SK-N-SH (cell line): ENCODE data around the gene ANK2. TPM values are rescaled to one million over a fixed set of nuclear protein-coding genes. Genes with fewer than 3 reads are reported as not detected.

Experiments
- CTCF ChIA-PET: fragments of 300-600, 350-600 bp; formaldehyde crosslinking; extraction: SDS; loops from one replicate; lab custom pipeline; 2021; lab: Yijun Ruan, JAX
- POLR2A ChIA-PET: fragments of 350-600 bp; sonication (Branson Sonifier 250); formaldehyde crosslinking; extraction: SDS; loops from one replicate; lab custom pipeline; 2020; ENCODE audit warnings: antibody characterized with exemption, inconsistent platforms; lab: Yijun Ruan, JAX
- DNase-seq: peaks from one replicate; pipeline ENCODE4 v3.0.0; 2012
- H2AFZ ChIP-seq: fragments of 200-600 bp; sonication (generic); 2 replicates; pipeline ENCODE4 v1.8.1; 2016; ENCODE audit warnings: antibody characterized with exemption, mild to moderate bottlenecking, low read depth
- H3F3A ChIP-seq: fragments of 200-600 bp; sonication (generic); replicated peaks from 2 replicates; pipeline ENCODE3; 2016; ENCODE audit warnings: antibody characterized with exemption, mild to moderate bottlenecking; ENCODE audit not compliant: insufficient read depth
- H3K27ac ChIP-seq, 2 experiments: fragments of 200-500 bp in 1 of 2; fragments of 200-600 bp in 1 of 2; sonication (Bioruptor generic) in 1 of 2; sonication (generic), shearing (Covaris generic) in 1 of 2; 2 replicates each; pipeline versions ENCODE4 v1.5.1 to v1.6.1; 2014 to 2016; ENCODE audit warnings: low read depth in 2 of 2, inconsistent platforms in 1 of 2, low read length in 1 of 2, mild to moderate bottlenecking in 1 of 2, mixed read lengths in 1 of 2
- H3K27me3 ChIP-seq: fragments of 200-600 bp; sonication (generic), shearing (Covaris generic); 2 replicates; pipeline ENCODE4 v1.6.1; 2016; ENCODE audit warnings: mixed run types; ENCODE audit not compliant: insufficient read depth
- H3K36me3 ChIP-seq, 2 experiments: fragments of 200-500 bp in 1 of 2; fragments of 200-600 bp in 1 of 2; sonication (Bioruptor generic) in 1 of 2; sonication (generic) in 1 of 2; replicated peaks in 1 of 2; 2 replicates each; pipeline versions ENCODE3 to v1.5.1; 2014 to 2016; ENCODE audit warnings: low read length in 1 of 2, mild to moderate bottlenecking in 1 of 2; ENCODE audit not compliant: insufficient read depth in 2 of 2, control insufficient read depth in 1 of 2
- H3K4me1 ChIP-seq, 2 experiments: fragments of 200-500 bp in 1 of 2; fragments of 200-600 bp in 1 of 2; sonication (Bioruptor generic) in 1 of 2; sonication (generic), shearing (Covaris generic) in 1 of 2; 2 replicates each; pipeline versions ENCODE4 v1.5.1 to v1.6.1; 2014 to 2016; ENCODE audit warnings: low read depth in 1 of 2, low read length in 1 of 2, mixed run types in 1 of 2; ENCODE audit not compliant: insufficient read depth in 2 of 2, control insufficient read depth in 1 of 2
- H3K4me2 ChIP-seq: fragments of 200-600 bp; sonication (generic), shearing (Covaris generic); 2 replicates; pipeline ENCODE4 v1.6.1; 2017; ENCODE audit warnings: mixed run types
- H3K4me3 ChIP-seq, 2 experiments: fragments of 200-500 bp in 1 of 2; fragments of 200-600 bp in 1 of 2; sonication (Bioruptor generic) in 1 of 2; sonication (generic), shearing (Covaris generic) in 1 of 2; 2 replicates each; pipeline versions ENCODE4 v1.5.1 to v1.8.1; 2014 to 2016; ENCODE audit warnings: low read depth in 2 of 2, inconsistent platforms in 1 of 2, low read length in 1 of 2, mild to moderate bottlenecking in 1 of 2, mixed read lengths in 1 of 2, moderate library complexity in 1 of 2
- H3K79me2 ChIP-seq: fragments of 200-600 bp; sonication (generic); 2 replicates; pipeline ENCODE4 v1.8.1; 2017; ENCODE audit warnings: mild to moderate bottlenecking; ENCODE audit not compliant: insufficient read depth
- H3K9ac ChIP-seq: fragments of 200-600 bp; sonication (generic); 2 replicates; pipeline ENCODE4 v1.6.1; 2017; ENCODE audit warnings: mixed run types
- H3K9me2 ChIP-seq: fragments of 200-600 bp; sonication (generic); 2 replicates; pipeline ENCODE4 v1.6.1; 2017; ENCODE audit warnings: mixed run types
- H3K9me3 ChIP-seq: fragments of 200-600 bp; sonication (generic); 2 replicates; pipeline ENCODE4 v1.6.1; 2017; ENCODE audit warnings: mixed run types, mild to moderate bottlenecking, moderate library complexity
- H4K20me1 ChIP-seq: fragments of 200-600 bp; sonication (generic); 2 replicates; pipeline ENCODE4 v1.6.1; 2017; ENCODE audit warnings: mild to moderate bottlenecking, mixed run types; ENCODE audit not compliant: insufficient read depth
- ELF1 ChIP-seq: IDR thresholded peaks from 2 replicates; pipeline ENCODE4 v1.4.0; 2012
- EP300 ChIP-seq, 2 experiments: IDR thresholded peaks; 2 replicates each; pipeline versions ENCODE4 v1.4.0 to v1.6.1; 2012; ENCODE audit warnings: borderline replicate concordance in 1 of 2, low read depth in 1 of 2, low read length in 1 of 2
- FOSL2 ChIP-seq: IDR thresholded peaks from 2 replicates; pipeline ENCODE4 v1.4.0; 2012; ENCODE audit warnings: low read depth, mild to moderate bottlenecking, moderate library complexity, borderline replicate concordance
- FOXM1 ChIP-seq: IDR thresholded peaks from 2 replicates; pipeline ENCODE4 v1.4.0; 2012; ENCODE audit warnings: low read depth, mild to moderate bottlenecking
- GATA2 ChIP-seq: sonication (generic); formaldehyde crosslinking; IDR thresholded peaks from 2 replicates; pipeline ENCODE4 v1.5.0; 2020; ENCODE audit warnings: mild to moderate bottlenecking, missing genetic modification reagents
- IRF3 ChIP-seq: fragments of 150-350 bp; IDR thresholded peaks from 2 replicates; pipeline ENCODE4 v1.6.1; 2016; ENCODE audit warnings: mild to moderate bottlenecking, low read depth, low read length
- JUND ChIP-seq: IDR thresholded peaks from 2 replicates; pipeline ENCODE4 v1.4.0; 2012
- MAX ChIP-seq: IDR thresholded peaks from 2 replicates; pipeline ENCODE4 v1.4.0; 2012; ENCODE audit warnings: low read depth
- MEF2A ChIP-seq: IDR thresholded peaks from 2 replicates; pipeline ENCODE4 v1.4.0; 2012; ENCODE audit warnings: low read depth, borderline replicate concordance
- MXI1 ChIP-seq: IDR thresholded peaks from 2 replicates; pipeline ENCODE4 v1.6.1; 2012; ENCODE audit warnings: mild to moderate bottlenecking, low read depth, low read length, improper control_type of control experiment
- NFIC ChIP-seq: IDR thresholded peaks from 2 replicates; pipeline ENCODE4 v1.4.0; 2012; ENCODE audit warnings: borderline replicate concordance
- PBX3 ChIP-seq: IDR thresholded peaks from 2 replicates; pipeline ENCODE4; 2012
- RAD21 ChIP-seq: IDR thresholded peaks from 2 replicates; pipeline ENCODE4 v1.6.1; 2012; ENCODE audit warnings: mild to moderate bottlenecking, low read length
- RXRA ChIP-seq: IDR thresholded peaks from 2 replicates; pipeline ENCODE4 v1.4.0; 2012; ENCODE audit warnings: low read depth, mild to moderate bottlenecking, borderline replicate concordance
- SIN3A ChIP-seq: IDR thresholded peaks from 2 replicates; pipeline ENCODE4 v1.6.1; 2012; ENCODE audit warnings: low read depth, mild to moderate bottlenecking, low read length, moderate library complexity, borderline replicate concordance
- TAF1 ChIP-seq: IDR thresholded peaks from 2 replicates; pipeline ENCODE4 v1.6.1; 2012; ENCODE audit warnings: low read depth, mild to moderate bottlenecking, low read length, moderate library complexity, borderline replicate concordance
- TCF12 ChIP-seq: IDR thresholded peaks from 2 replicates; pipeline ENCODE4 v1.4.0; 2012
- TEAD4 ChIP-seq: IDR thresholded peaks from 2 replicates; pipeline ENCODE4 v1.4.0; 2012; ENCODE audit warnings: mild to moderate bottlenecking, borderline replicate concordance; ENCODE audit not compliant: insufficient read depth
- USF1 ChIP-seq: IDR thresholded peaks from 2 replicates; pipeline ENCODE4 v1.4.0; 2012; ENCODE audit warnings: low read depth, borderline replicate concordance
- YY1 ChIP-seq: IDR thresholded peaks from 2 replicates; pipeline ENCODE4 v1.4.0; 2012; ENCODE audit warnings: low read depth, mild to moderate bottlenecking
- WGBS: methylation state at CpG from one replicate; pipeline ENCODE4 v1.1.6; 2017; ENCODE audit warnings: low lambda C conversion rate; 5-methylcytosine and 5-hydroxymethylcytosine counted together
- polyA plus RNA-seq, 3 experiments: library from polyadenylated mRNA; depleted of rRNA; stranded (reverse); fragments of >200 nt; gene quantifications; 2 replicates each; pipeline ENCODE4 v1.2.3, GENCODE V29; 2012

The ANK2 gene
- polyA plus RNA-seq, 1 of the 3 experiments (the other 2 are of a cell fraction): 0.69 TPM

- TF ChIP-seq TEAD4: no peak
- no peak for TF ChIP-seq PBX3
- no peak for TF ChIP-seq JUND
- no peak for TF ChIP-seq USF1
- no peak for TF ChIP-seq EP300 (IDR thresholded peaks at IDR 0.05; ENCODE audit: borderline replicate concordance in 1 of 2, low read depth in 1 of 2, low read length in 1 of 2)
- TF ChIP-seq RXRA: no peak
- TF ChIP-seq TAF1: no peak
- no peak for TF ChIP-seq MAX
- no peak for TF ChIP-seq FOXM1
- no peak for TF ChIP-seq IRF3
- TF ChIP-seq SIN3A: no peak
- no peak for TF ChIP-seq YY1
- TF ChIP-seq MEF2A: no peak
- no peak for TF ChIP-seq RAD21
- no peak for TF ChIP-seq TCF12
- no peak for TF ChIP-seq GATA2 (CRISPR knock-in tag)
- TF ChIP-seq NFIC: no peak
- TF ChIP-seq ELF1: no peak
- no peak for TF ChIP-seq FOSL2
- TF ChIP-seq MXI1: no peak
- Histone ChIP-seq H3K9me3 (no peaks in the 10 kb centered on the region), H3K27me3 (no peaks in the 10 kb centered on the region), H3K36me3 (no peaks in the 10 kb centered on the region), H3K9ac (no peak overlapping the region), H3K4me2 (no peak overlapping the region), H3K79me2 (no peaks in the 10 kb centered on the region), H4K20me1 (no peaks in the 10 kb centered on the region), H3F3A (peaks cover 17% of the 10 kb centered on the region), H3K27ac (no peak overlapping the region), H3K9me2 (no peaks in the 10 kb centered on the region), H2AFZ (no peak overlapping the region), H3K4me3 (no peak overlapping the region), H3K4me1 (peaks cover 0 to 17% of the 10 kb centered on the region in 2 experiments; a peak in 3 of 4 replicates)
- DNase-seq: no peak
- CTCF ChIA-PET: interaction anchor here (1.0 kb wide), 1 partner anchor 16 kb away, joined by 4 read pairs; no protein-coding TSS in a partner anchor
- WGBS: 63% methylated on average over 1 of the region's 1 CpG
- POLR2A ChIA-PET: no interaction called here
Measured at GRCh38 chr4:113378836-113379235, 329.4 kb downstream of the ANK2 start.
